CD4-positive, alpha-beta memory T cell (primary cell): ENCODE measurements around the gene SMTNL2. TPM values are rescaled to one million over a fixed set of nuclear protein-coding genes. Genes with fewer than 3 reads are reported as not detected.
A peak's percentile ranks its signal among the peaks of the same experiment; 100 is the strongest.
"Not testable (repeated sequence)": the region's sequence is repeated elsewhere in the genome, so short reads cannot be mapped to it uniquely, and the experiment has no call there.

ENCODE experiments used
- CTCF ChIA-PET: fragments of 350-600 bp; sonication (Branson Sonifier 250); formaldehyde crosslinking; loops from one replicate; lab custom pipeline; 2021; ENCODE audit warnings: inconsistent platforms; ENCODE audit not compliant: partially characterized antibody; lab: Charles Lee
- POLR2A ChIA-PET: fragments of 350-600 bp; sonication (Branson Sonifier 250); formaldehyde crosslinking; loops from one replicate; lab custom pipeline; 2021; ENCODE audit not compliant: partially characterized antibody; lab: Charles Lee
- DNase-seq, 5 donors: peaks; one replicate each; pipeline versions ENCODE4 v3.0.0 to v3.0.0-alpha.2; 2020 to 2022; ENCODE audit warnings: mixed read lengths in 1 of 5
- H3K27ac ChIP-seq: one replicate; pipeline ENCODE4 v1.7.0; 2013; ENCODE audit warnings: low read depth, low read length
- H3K27me3 ChIP-seq: 2 replicates; pipeline ENCODE4 v1.7.0; 2013; ENCODE audit warnings: mild to moderate bottlenecking, low read length, moderate library complexity; ENCODE audit not compliant: insufficient read depth
- H3K36me3 ChIP-seq: 2 replicates; pipeline ENCODE4 v1.7.0; 2013; ENCODE audit warnings: mild to moderate bottlenecking, low read length, moderate library complexity; ENCODE audit not compliant: insufficient read depth
- H3K4me1 ChIP-seq: 2 replicates; pipeline ENCODE4 v1.7.0; 2013; ENCODE audit warnings: mild to moderate bottlenecking, low read length, moderate library complexity; ENCODE audit not compliant: insufficient read depth
- H3K4me3 ChIP-seq, 2 donors: one replicate each; pipeline ENCODE4 v1.7.0; 2013; ENCODE audit warnings: low read length in 2 of 2, mild to moderate bottlenecking in 1 of 2
- H3K9me3 ChIP-seq, 2 donors: one replicate each; pipeline ENCODE4 v1.7.0; 2013; ENCODE audit warnings: low read length in 2 of 2, control low read depth in 1 of 2; ENCODE audit not compliant: control insufficient read depth in 1 of 2
- H3K27ac Mint-ChIP-seq, 7 donors: one replicate each; pipeline ENCODE4 v1.8.0; 2020 to 2021; ENCODE audit warnings: mixed read lengths in 7 of 7, mild to moderate bottlenecking in 6 of 7, inconsistent platforms in 3 of 7, moderate library complexity in 3 of 7
- H3K27me3 Mint-ChIP-seq, 2 donors: one replicate each; pipeline ENCODE4 v1.8.0; 2020 to 2021; ENCODE audit warnings: mixed read lengths in 2 of 2
- H3K36me3 Mint-ChIP-seq, 2 donors: one replicate each; pipeline ENCODE4 v1.8.0; 2020 to 2021; ENCODE audit warnings: mixed read lengths in 2 of 2, inconsistent platforms in 1 of 2, mild to moderate bottlenecking in 1 of 2
- H3K4me1 Mint-ChIP-seq, 4 donors: one replicate each; pipeline ENCODE4 v1.8.0; 2020 to 2021; ENCODE audit warnings: mixed read lengths in 4 of 4, mild to moderate bottlenecking in 1 of 4
- H3K4me3 Mint-ChIP-seq, 8 donors: one replicate each; pipeline ENCODE4 v1.8.0; 2020 to 2021; ENCODE audit warnings: mixed read lengths in 8 of 8, mild to moderate bottlenecking in 7 of 8, moderate library complexity in 6 of 8, inconsistent platforms in 3 of 8
- H3K9me3 Mint-ChIP-seq, 8 donors: one replicate each; pipeline ENCODE4 v1.8.0; 2020 to 2021; ENCODE audit warnings: mixed read lengths in 8 of 8, mild to moderate bottlenecking in 5 of 8, inconsistent platforms in 3 of 8, moderate library complexity in 1 of 8
- intact Hi-C: fragments of 100-400 bp; cut with micrococcal nuclease; formaldehyde crosslinking; loops from one replicate; pipeline ENCODE4 v1.15.1; 2023
- polyA plus RNA-seq, 2 donors: library from polyadenylated mRNA; unstranded; fragments of 300-500 nt; fragmentation: Illumina TruSeq; gene quantifications; one replicate each; pipeline ENCODE4 v1.2.3, GENCODE V29; 2021
- total RNA-seq, 2 experiments: library from RNA; stranded (reverse); gene quantifications; one replicate each; pipeline ENCODE4 v1.2.3, GENCODE V29; 2021

SMTNL2 gene
- total and polyA plus RNA-seq, 4 experiments from 2014 or later = not detected

DNA sequence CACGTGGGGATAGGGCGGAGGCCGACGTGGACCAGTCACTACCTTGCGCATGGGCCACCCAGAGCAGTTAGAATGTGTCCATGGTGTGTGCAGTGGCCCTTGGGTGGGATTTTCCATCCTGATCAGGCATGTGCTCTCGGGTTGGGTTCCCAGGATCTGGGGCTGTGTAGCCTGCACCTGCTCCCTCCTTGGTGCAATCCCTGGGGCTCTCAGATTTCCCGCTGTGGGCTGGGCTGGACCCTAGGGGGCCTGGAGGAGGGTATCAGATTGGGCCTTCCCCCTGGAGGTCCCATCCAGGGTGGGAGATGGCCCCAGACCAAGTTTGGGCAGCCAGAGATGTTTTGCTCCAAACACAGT is 1.3 kb downstream of the SMTNL2 start:
- POLR2A ChIA-PET = no interaction called here
- no peak for DNase-seq
- no peak overlapping the region for H3K27ac Mint-ChIP-seq
- Histone ChIP-seq H3K27ac (no peak overlapping the region), H3K36me3 (no peaks in the 10 kb centered on the region), H3K9me3 (no peaks in the 10 kb centered on the region), H3K4me1 (peaks cover 3% of the 10 kb centered on the region), H3K4me3 (no peak overlapping the region), H3K27me3 (peaks cover 10% of the 10 kb centered on the region)
- CTCF ChIA-PET = no interaction called here
- intact Hi-C loops = no loop called here
- H3K4me1 Mint-ChIP-seq = peaks cover 1 to 10% (median 4%) of the 10 kb centered on the region in 4 donors
- no peaks in the 10 kb centered on the region for H3K36me3 Mint-ChIP-seq
- peaks cover 33 to 41% of the 10 kb centered on the region in 2 donors for H3K27me3 Mint-ChIP-seq
- no peak overlapping the region for H3K4me3 Mint-ChIP-seq
- H3K9me3 Mint-ChIP-seq = no peaks in the 10 kb centered on the region

DNA sequence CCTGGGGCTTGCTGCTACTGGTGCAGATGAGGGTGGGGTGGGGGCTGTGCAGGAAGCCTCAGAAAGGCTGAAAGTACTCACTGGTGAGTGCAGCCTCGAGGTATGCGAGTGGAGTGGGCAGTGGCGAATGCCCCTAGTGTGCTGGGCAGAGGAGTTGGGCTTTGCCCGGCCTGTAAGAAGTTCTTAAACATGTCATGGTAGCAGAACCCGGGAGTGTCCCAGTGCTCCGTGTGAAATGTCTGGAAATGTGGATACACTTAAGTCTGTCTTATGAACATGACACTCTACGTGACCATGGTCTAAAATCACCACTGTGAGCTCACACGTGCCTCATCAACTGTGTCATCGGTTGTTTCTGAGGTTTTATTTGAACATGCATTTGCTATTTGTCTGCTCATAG is 1.7 kb downstream of the SMTNL2 start:
- Histone ChIP-seq H3K4me3 (no peak overlapping the region), H3K27me3 (peaks cover 10% of the 10 kb centered on the region), H3K9me3 (no peaks in the 10 kb centered on the region), H3K36me3 (no peaks in the 10 kb centered on the region), H3K4me1 (peaks cover 3% of the 10 kb centered on the region), H3K27ac (no peak overlapping the region)
- Mint-ChIP-seq H3K27me3 (peaks cover 33 to 40% of the 10 kb centered on the region in 2 donors), H3K36me3 (no peaks in the 10 kb centered on the region), H3K4me3 (peak overlapping the region in 4 of 8 donors; percentile 20 to 46 (median 27)), H3K9me3 (no peaks in the 10 kb centered on the region), H3K27ac (no peak overlapping the region), H3K4me1 (peaks cover 1 to 10% (median 4%) of the 10 kb centered on the region in 4 donors)
- POLR2A ChIA-PET = no interaction called here
- CTCF ChIA-PET = no interaction called here
- intact Hi-C loops = no loop called here
- no peak for DNase-seq

- no peaks in the 10 kb centered on the region for H3K36me3 ChIP-seq
- H3K27ac ChIP-seq = no peak overlapping the region
- no peak for DNase-seq
- no peaks in the 10 kb centered on the region for H3K9me3 ChIP-seq
- Mint-ChIP-seq H3K4me3 (no peak overlapping the region), H3K27ac (no peak overlapping the region), H3K4me1 (peaks cover 1 to 10% (median 4%) of the 10 kb centered on the region in 4 donors), H3K9me3 (no peaks in the 10 kb centered on the region), H3K27me3 (peaks cover 29 to 38% of the 10 kb centered on the region in 2 donors), H3K36me3 (no peaks in the 10 kb centered on the region)
- ChIA-PET CTCF (interaction anchor here (1.3 kb wide), 1 partner anchor 20 kb away, joined by 3 read pairs; no protein-coding TSS in a partner anchor), POLR2A (no interaction called here)
- no peak overlapping the region for H3K4me3 ChIP-seq
- H3K27me3 ChIP-seq = peaks cover 10% of the 10 kb centered on the region
- H3K4me1 ChIP-seq = peaks cover 3% of the 10 kb centered on the region
- intact Hi-C loops = no loop called here
These were observed 2.9 kb downstream of the SMTNL2 start for GRCh38 chr17:4587195-4587594.

- Mint-ChIP-seq H3K4me3 (no peak overlapping the region), H3K4me1 (peaks cover 1 to 10% (median 4%) of the 10 kb centered on the region in 4 donors), H3K27me3 (peaks cover 28 to 39% of the 10 kb centered on the region in 2 donors), H3K36me3 (no peaks in the 10 kb centered on the region), H3K27ac (no peak overlapping the region), H3K9me3 (no peaks in the 10 kb centered on the region)
- H3K4me3 ChIP-seq = no peak overlapping the region
- H3K27ac ChIP-seq = no peak overlapping the region
- CTCF ChIA-PET = interaction anchor here (1.3 kb wide), 1 partner anchor 21 kb away, joined by 3 read pairs; no protein-coding TSS in a partner anchor
- no peak for DNase-seq
- POLR2A ChIA-PET = no interaction called here
- H3K36me3 ChIP-seq = no peaks in the 10 kb centered on the region
- intact Hi-C loops = no loop called here
- H3K27me3 ChIP-seq = peaks cover 10% of the 10 kb centered on the region
- H3K9me3 ChIP-seq = no peaks in the 10 kb centered on the region
- peaks cover 3% of the 10 kb centered on the region for H3K4me1 ChIP-seq
These were observed 3.5 kb downstream of the SMTNL2 start for GRCh38 chr17:4587803-4588202.

DNA sequence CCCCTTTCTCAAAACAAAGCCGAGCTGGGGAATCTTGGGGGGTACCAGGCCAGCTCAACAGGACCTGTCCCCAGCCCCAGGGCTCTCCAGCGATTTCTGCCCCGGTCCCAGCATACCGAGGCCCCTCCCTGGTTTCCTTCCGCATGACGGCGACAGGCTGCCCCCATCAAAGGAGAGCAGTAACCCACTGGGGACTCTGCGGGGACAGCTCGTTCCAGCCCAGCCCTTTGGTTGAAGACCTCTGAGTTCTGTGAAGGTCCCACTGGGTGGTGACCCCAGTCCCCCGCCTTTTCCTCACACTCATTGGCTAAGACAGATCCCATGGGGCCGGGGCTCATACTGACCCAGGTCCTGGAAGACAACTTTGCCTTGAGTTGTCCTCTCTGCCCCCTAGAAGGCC is 4.1 kb downstream of the SMTNL2 start:
- Mint-ChIP-seq H3K4me1 (peaks cover 1 to 7% (median 4%) of the 10 kb centered on the region in 4 donors), H3K9me3 (no peaks in the 10 kb centered on the region), H3K4me3 (no peak overlapping the region), H3K36me3 (no peaks in the 10 kb centered on the region), H3K27ac (no peak overlapping the region), H3K27me3 (peaks cover 25 to 33% of the 10 kb centered on the region in 2 donors)
- intact Hi-C loops = no loop called here
- no peak overlapping the region for H3K27ac ChIP-seq
- no peak overlapping the region for H3K4me3 ChIP-seq
- no peak for DNase-seq
- POLR2A ChIA-PET = no interaction called here
- H3K36me3 ChIP-seq = no peaks in the 10 kb centered on the region
- H3K9me3 ChIP-seq = no peaks in the 10 kb centered on the region
- CTCF ChIA-PET = no interaction called here
- H3K27me3 ChIP-seq = peaks cover 7% of the 10 kb centered on the region
- peaks cover 3% of the 10 kb centered on the region for H3K4me1 ChIP-seq

GRCh38 chr17:4588898-4589625 is 4.7 kb downstream of the SMTNL2 start:
- Histone ChIP-seq H3K9me3 (no peaks in the 10 kb centered on the region), H3K27me3 (peaks cover under 1% of the 10 kb centered on the region), H3K27ac (no peak overlapping the region), H3K4me3 (no peak overlapping the region), H3K36me3 (no peaks in the 10 kb centered on the region), H3K4me1 (peaks cover under 1% of the 10 kb centered on the region)
- Mint-ChIP-seq H3K27me3 (peaks cover 21 to 31% of the 10 kb centered on the region in 2 donors), H3K36me3 (no peaks in the 10 kb centered on the region), H3K4me3 (no peak overlapping the region), H3K27ac (no peak overlapping the region), H3K4me1 (peaks cover 0 to 5% (median under 1%) of the 10 kb centered on the region in 4 donors), H3K9me3 (no peaks in the 10 kb centered on the region)
- ChIA-PET POLR2A (no interaction called here), CTCF (no interaction called here)
- no peak for DNase-seq
- intact Hi-C loops = no loop called here

GRCh38 chr17:4590042-4590441 is 5.7 kb downstream of the SMTNL2 start:
- H3K27me3 ChIP-seq, intact Hi-C loops, H3K27ac ChIP-seq, H3K9me3 Mint-ChIP-seq, H3K4me3 ChIP-seq, H3K36me3 Mint-ChIP-seq, DNase-seq, H3K36me3 ChIP-seq, CTCF ChIA-PET, H3K4me3 Mint-ChIP-seq, POLR2A ChIA-PET, H3K4me1 Mint-ChIP-seq, H3K4me1 ChIP-seq, H3K9me3 ChIP-seq: not testable (repeated sequence)
- Mint-ChIP-seq H3K27me3 (peaks cover 19 to 32% of the 10 kb centered on the region in 2 donors), H3K27ac (peak overlapping the region in 1 of 7 donors; percentile 66)
